GM21576 (cell line): ENCODE data around the gene LTB4R.
A peak's percentile ranks its signal among the peaks of the same experiment; 100 is the strongest.
"Not testable (repeated sequence)": the region's sequence is repeated elsewhere in the genome, so short reads cannot be mapped to it uniquely, and the experiment has no call there.

Experiments
- ATAC-seq: cut with Tn5 transposase; IDR thresholded peaks from one replicate; pipeline ENCODE4 v1.9.1; 2021; ENCODE audit warnings: mild to moderate bottlenecking, moderate library complexity; ENCODE audit not compliant: unreplicated experiment

The LTB4R gene

GRCh38 chr14:24317141-24317928 is 6.0 kb downstream of the LTB4R start:
- ATAC-seq, result no peak

- ATAC-seq, result no peak
Observed at GRCh38 chr14:24321212-24321975, 10.1 kb downstream of the LTB4R start.

GRCh38 chr14:24322672-24323071 is 11.4 kb downstream of the LTB4R start:
- ATAC-seq, result no peak

GRCh38 chr14:24323341-24323740 is 12.0 kb downstream of the LTB4R start:
- no peak for ATAC-seq

GRCh38 chr14:24324024-24324423 is 12.7 kb downstream of the LTB4R start:
- no peak for ATAC-seq

- no peak for ATAC-seq
Observed at GRCh38 chr14:24325041-24325530, 13.8 kb downstream of the LTB4R start.

GRCh38 chr14:24325963-24326362 is 14.7 kb downstream of the LTB4R start:
- ATAC-seq, result no peak

- no peak for ATAC-seq
Observed at GRCh38 chr14:24327303-24327702, 16.0 kb downstream of the LTB4R start.

GRCh38 chr14:24327914-24328313 is 16.6 kb downstream of the LTB4R start:
- not testable (repeated sequence) for ATAC-seq

GRCh38 chr14:24329073-24329663 is 17.9 kb downstream of the LTB4R start:
- ATAC-seq, result no peak

- ATAC-seq, result no peak
Observed at GRCh38 chr14:24329736-24330135, 18.4 kb downstream of the LTB4R start.

GRCh38 chr14:24330973-24331674 is 19.8 kb downstream of the LTB4R start:
- ATAC-seq, result no peak

GRCh38 chr14:24331731-24332267 is 20.5 kb downstream of the LTB4R start:
- no peak for ATAC-seq

- ATAC-seq, result peak; percentile 75
Observed at GRCh38 chr14:24332268-24332993, 21.1 kb downstream of the LTB4R start.

- ATAC-seq, result no peak
Observed at GRCh38 chr14:24334431-24335291, 23.4 kb downstream of the LTB4R start, which contains the start of gene ADCY4. Gene ADCY4 (minus strand): TSS chr14:24335071. CDS start chr14:24334652, 419 bp downstream.

GRCh38 chr14:24335461-24336171 is 24.3 kb downstream of the LTB4R start:
- ATAC-seq, result no peak

- no peak for ATAC-seq
Observed at GRCh38 chr14:24337144-24337823, 26.0 kb downstream of the LTB4R start.

GRCh38 chr14:24337824-24338175 is 26.5 kb downstream of the LTB4R start:
- ATAC-seq, result no peak
